ENCODE results near the gene ZNF223. TPM values are rescaled to one million over a fixed set of nuclear protein-coding genes. Genes with fewer than 3 reads are reported as not detected.

ZNF223 gene
- total and polyA plus RNA-seq, 8 donors = 1.2 to 8.6 (median 8.0) TPM; not detected in 3

- intact Hi-C loops (cut with DNase I; ENCODE audit: low total_unique reads) = no loop called here
- DNase-seq = peak; percentile 84 to 97
- 1% methylated on average over 31 to 40 of the region's 40 CpGs for WGBS, 5 donors
- peaks cover 0 to 26% (median 14%) of the 10 kb centered on the region in 4 donors for H3K36me3 ChIP-seq
- H3K4me1 ChIP-seq = peaks cover 9 to 21% (median 17%) of the 10 kb centered on the region in 4 donors
- peak within 1 kb of the TSS; percentile 65 to 88 (median 72) for H3K4me3 ChIP-seq
- peak within 1 kb of the TSS; percentile 11 to 71 (median 64) for H3K27ac ChIP-seq
- peaks cover 18 to 38% (median 29%) of the 10 kb centered on the region in 4 donors for H3K9me3 ChIP-seq
- no peaks in the 10 kb centered on the region for H3K27me3 ChIP-seq
- TF ChIP-seq POLR2AphosphoS5 (IDR thresholded peaks at IDR 0.05) (peak; percentile 63 to 79 (median 69)), EP300 (IDR thresholded peaks at IDR 0.05) (no peak)
These were observed 20.1 kb downstream of the ZNF223 start, which contains the start of gene ZNF284 for GRCh38 chr19:44071824-44072542. Gene ZNF284 (plus strand): TSS chr19:44072159. CDS start chr19:44076390, 4,231 bp downstream.

GRCh38 chr19:44072543-44073401 is 20.9 kb downstream of the ZNF223 start:
- Histone ChIP-seq H3K4me1 (peaks cover 9 to 21% (median 17%) of the 10 kb centered on the region in 4 donors), H3K9me3 (peaks cover 11 to 30% (median 22%) of the 10 kb centered on the region in 4 donors), H3K27ac (peak overlapping the region in 3 of 5 donors; percentile 56 to 71 (median 67)), H3K27me3 (no peaks in the 10 kb centered on the region), H3K4me3 (peak overlapping the region; percentile 65 to 88 (median 72)), H3K36me3 (peaks cover 0 to 26% (median 15%) of the 10 kb centered on the region in 4 donors)
- intact Hi-C loops (cut with DNase I; ENCODE audit: low total_unique reads) = no loop called here
- TF ChIP-seq POLR2AphosphoS5 (IDR thresholded peaks at IDR 0.05) (no peak), EP300 (IDR thresholded peaks at IDR 0.05) (no peak), CTCF (IDR thresholded peaks at IDR 0.05) (no peak), POLR2A (IDR thresholded peaks at IDR 0.05) (no peak)
- peak in 1 of 2 donors; percentile 6 for DNase-seq
- 15 to 32% (median 17%) methylated on average over 18 of the region's 18 CpGs for WGBS, 5 donors

- no peak for TF ChIP-seq CTCF (IDR thresholded peaks at IDR 0.05)
- TF ChIP-seq EP300 (IDR thresholded peaks at IDR 0.05) = no peak
- no peak for TF ChIP-seq POLR2AphosphoS5 (IDR thresholded peaks at IDR 0.05)
- TF ChIP-seq POLR2A (IDR thresholded peaks at IDR 0.05) = no peak
- Histone ChIP-seq H3K4me3 (no peak overlapping the region), H3K9me3 (no peaks in the 10 kb centered on the region), H3K36me3 (peaks cover 0 to 51% (median 45%) of the 10 kb centered on the region in 4 donors), H3K27me3 (no peaks in the 10 kb centered on the region), H3K4me1 (peaks cover 9 to 19% (median 15%) of the 10 kb centered on the region in 4 donors), H3K27ac (no peak overlapping the region)
- DNase-seq = no peak
- WGBS, 5 donors = 79 to 86% (median 82%) methylated on average over 2 of the region's 2 CpGs
- intact Hi-C loops (cut with DNase I; ENCODE audit: low total_unique reads) = no loop called here
These were observed 24.5 kb downstream of the ZNF223 start for GRCh38 chr19:44076325-44076724.

- DNase-seq = no peak
- H3K36me3 ChIP-seq = peaks cover under 1 to 30% (median 17%) of the 10 kb centered on the region in 4 donors
- no peaks in the 10 kb centered on the region for H3K9me3 ChIP-seq
- no peak overlapping the region for H3K4me3 ChIP-seq
- TF ChIP-seq POLR2AphosphoS5 (IDR thresholded peaks at IDR 0.05) = no peak
- TF ChIP-seq POLR2A (IDR thresholded peaks at IDR 0.05) = no peak
- no peak for TF ChIP-seq CTCF (IDR thresholded peaks at IDR 0.05)
- TF ChIP-seq EP300 (IDR thresholded peaks at IDR 0.05) = no peak
- intact Hi-C loops (cut with DNase I; ENCODE audit: low total_unique reads) = no loop called here
- no peaks in the 10 kb centered on the region for H3K27me3 ChIP-seq
- WGBS, 5 donors = 56 to 80% (median 66%) methylated on average over 4 of the region's 4 CpGs
- H3K27ac ChIP-seq = no peak overlapping the region
- peaks cover 3 to 18% (median 15%) of the 10 kb centered on the region in 4 donors for H3K4me1 ChIP-seq
These were observed 40.3 kb downstream of the ZNF223 start for GRCh38 chr19:44092108-44092507.

All from stomach (tissue), 9 donors.